SK-N-SH treated with all-trans-retinoic acid at 6 μM for 48 hours (cell line): ENCODE measurements around the gene SPG7.

Experiments used
- ATAC-seq: fragments of 200-7000 bp; cut with Tn5 transposase; 3 replicates; pipeline ENCODE4 v1.9.1; 2020; ENCODE audit warnings: mild to moderate bottlenecking, moderate library complexity
- ARNTL ChIP-seq: fragments of 450-650 bp; formaldehyde crosslinking; IDR thresholded peaks from 2 replicates; pipeline ENCODE4 v1.5.0; 2020; ENCODE audit warnings: low read depth, mild to moderate bottlenecking, moderate library complexity, borderline replicate concordance
- BACH2 ChIP-seq: fragments of 250-450 bp; sonication (Bioruptor Pico); IDR thresholded peaks from 2 replicates; pipeline ENCODE4 v1.9.0; 2021; ENCODE audit warnings: mild to moderate bottlenecking, borderline replicate concordance
- CREB5 ChIP-seq: fragments of 250-450 bp; sonication (Bioruptor Pico); IDR thresholded peaks from 2 replicates; pipeline ENCODE4 v1.5.1; 2020; ENCODE audit warnings: low read depth, mild to moderate bottlenecking, moderate library complexity
- CSDC2 ChIP-seq: fragments of 250-450 bp; sonication (Bioruptor Pico); IDR thresholded peaks from 2 replicates; pipeline ENCODE4 v1.5.0; 2020; ENCODE audit warnings: mild to moderate bottlenecking, moderate library complexity
- CSRNP3 ChIP-seq: fragments of 250-450 bp; sonication (Bioruptor Pico); IDR thresholded peaks from 2 replicates; pipeline ENCODE4 v1.5.1; 2021; ENCODE audit warnings: mild to moderate bottlenecking, moderate library complexity
- ESRRG ChIP-seq: fragments of 250-450 bp; sonication (Bioruptor Pico); IDR thresholded peaks from 2 replicates; pipeline ENCODE4 v1.6.1; 2021; ENCODE audit warnings: mild to moderate bottlenecking
- GLIS3 ChIP-seq: fragments of 250-450 bp; sonication (Bioruptor Pico); IDR thresholded peaks from 2 replicates; pipeline ENCODE4 v1.5.0; 2020; ENCODE audit warnings: mild to moderate bottlenecking, moderate library complexity
- ISL1 ChIP-seq: fragments of 250-450 bp; sonication (Bioruptor Pico); IDR thresholded peaks from 2 replicates; pipeline ENCODE4 v2.1.2; 2022; ENCODE audit warnings: mild to moderate bottlenecking, moderate library complexity
- PATZ1 ChIP-seq: fragments of 250-450 bp; sonication (Bioruptor Pico); IDR thresholded peaks from 2 replicates; pipeline ENCODE4 v1.8.0; 2020; ENCODE audit warnings: mild to moderate bottlenecking, moderate library complexity, borderline replicate concordance
- PPARA ChIP-seq: fragments of 250-450 bp; sonication (Bioruptor Pico); IDR thresholded peaks from 2 replicates; pipeline ENCODE4 v1.5.0; 2020; ENCODE audit warnings: mild to moderate bottlenecking, borderline replicate concordance
- RARB ChIP-seq: fragments of 250-450 bp; sonication (Bioruptor Pico); IDR thresholded peaks from 2 replicates; pipeline ENCODE4 v1.8.0; 2021; ENCODE audit warnings: mild to moderate bottlenecking, moderate library complexity
- SNAI2 ChIP-seq: fragments of 250-450 bp; sonication (Bioruptor Pico); IDR thresholded peaks from 2 replicates; pipeline ENCODE4 v1.5.0; 2020; ENCODE audit warnings: mild to moderate bottlenecking, moderate library complexity
- TCF4 ChIP-seq: fragments of 250-450 bp; sonication (Bioruptor Pico); IDR thresholded peaks from 2 replicates; pipeline ENCODE4 v1.8.0; 2021; ENCODE audit warnings: mild to moderate bottlenecking, moderate library complexity, borderline replicate concordance
- TOX ChIP-seq: fragments of 250-450 bp; sonication (Bioruptor Pico); IDR thresholded peaks from 2 replicates; pipeline ENCODE4 v1.8.0; 2021; ENCODE audit warnings: mild to moderate bottlenecking, moderate library complexity, borderline replicate concordance
- TSHZ2 ChIP-seq: fragments of 250-450 bp; sonication (Bioruptor Pico); IDR thresholded peaks from 2 replicates; pipeline ENCODE4 v1.5.0; 2020; ENCODE audit warnings: mild to moderate bottlenecking, moderate library complexity
- ZFP3 ChIP-seq: fragments of 250-450 bp; sonication (Bioruptor Pico); IDR thresholded peaks from 2 replicates; pipeline ENCODE4 v1.5.0; 2020; ENCODE audit warnings: mild to moderate bottlenecking, moderate library complexity
- ZFP30 ChIP-seq: fragments of 450-650 bp; formaldehyde crosslinking; IDR thresholded peaks from 2 replicates; pipeline ENCODE4 v1.5.0; 2022; ENCODE audit warnings: mild to moderate bottlenecking, moderate library complexity
- ZNF70 ChIP-seq: fragments of 450-650 bp; formaldehyde crosslinking; IDR thresholded peaks from 2 replicates; pipeline ENCODE4 v1.5.0; 2020; ENCODE audit warnings: mild to moderate bottlenecking, moderate library complexity
- ZNF8 ChIP-seq: fragments of 450-650 bp; formaldehyde crosslinking; IDR thresholded peaks from 2 replicates; pipeline ENCODE4 v1.5.0; 2020; ENCODE audit warnings: mild to moderate bottlenecking, moderate library complexity

Gene SPG7

GRCh38 chr16:89476379-89476778 is 31.8 kb upstream of the SPG7 start:
- ATAC-seq = no peak
- no peak for TF ChIP-seq BACH2 (CRISPR knock-in tag)
- no peak for TF ChIP-seq ISL1
- no peak for TF ChIP-seq CSDC2 (CRISPR knock-in tag)
- no peak for TF ChIP-seq CSRNP3 (CRISPR knock-in tag)
- TF ChIP-seq TSHZ2 (CRISPR knock-in tag) = no peak
- no peak for TF ChIP-seq ZFP3 (CRISPR knock-in tag)
- no peak for TF ChIP-seq ESRRG
- TF ChIP-seq ARNTL (CRISPR knock-in tag) = no peak
- TF ChIP-seq PPARA (CRISPR knock-in tag) = no peak
- TF ChIP-seq PATZ1 (CRISPR knock-in tag) = no peak
- no peak for TF ChIP-seq RARB (CRISPR knock-in tag)
- TF ChIP-seq SNAI2 (CRISPR knock-in tag) = no peak
- TF ChIP-seq ZNF8 (CRISPR knock-in tag) = no peak
- no peak for TF ChIP-seq ZFP30
- TF ChIP-seq TCF4 = no peak

- no peak for TF ChIP-seq RARB (CRISPR knock-in tag)
- TF ChIP-seq, all 23 proteins: peak for 0
- ATAC-seq = no peak
Observed at GRCh38 chr16:89476811-89477261, 31.4 kb upstream of the SPG7 start.

GRCh38 chr16:89478576-89479221 is 29.5 kb upstream of the SPG7 start:
- peak; percentile 45; the same call in 2 of the 3 replicates for ATAC-seq
- no peak for TF ChIP-seq PPARA (CRISPR knock-in tag)
- TF ChIP-seq ISL1 = no peak
- no peak for TF ChIP-seq RARB (CRISPR knock-in tag)
- TF ChIP-seq ZNF70 (CRISPR knock-in tag) = no peak
- no peak for TF ChIP-seq TOX (CRISPR knock-in tag)
- TF ChIP-seq ARNTL (CRISPR knock-in tag) = no peak
- no peak for TF ChIP-seq GLIS3
- no peak for TF ChIP-seq CREB5 (CRISPR knock-in tag)
- TF ChIP-seq CSDC2 (CRISPR knock-in tag) = no peak
- TF ChIP-seq ESRRG = no peak
- TF ChIP-seq BACH2 (CRISPR knock-in tag) = no peak
- no peak for TF ChIP-seq PATZ1 (CRISPR knock-in tag)
